NK-92 (cell line): ENCODE results near the gene PDE4D.
"Not testable (repeated sequence)": the region's sequence is repeated elsewhere in the genome, so short reads cannot be mapped to it uniquely, and the experiment has no call there.

ENCODE experiments used
- DNase-seq: peaks from one replicate; lab custom pipeline; 2025; ENCODE audit not compliant: unreplicated experiment; lab: John Stamatoyannopoulos, UW

Gene PDE4D

GRCh38 chr5:59587489-59588337 is 305.8 kb downstream of the PDE4D start:
- no peak for DNase-seq

- no peak for DNase-seq
These were observed 306.7 kb downstream of the PDE4D start for GRCh38 chr5:59586841-59587240.

- no peak for DNase-seq
These were observed 308.4 kb downstream of the PDE4D start for GRCh38 chr5:59584858-59585846.

- no peak for DNase-seq
These were observed 309.5 kb downstream of the PDE4D start for GRCh38 chr5:59583810-59584562.

- DNase-seq, result no peak
These were observed 310.2 kb downstream of the PDE4D start for GRCh38 chr5:59583151-59583809.

GRCh38 chr5:59582746-59583145 is 310.8 kb downstream of the PDE4D start:
- no peak for DNase-seq

GRCh38 chr5:59579824-59580167 is 313.7 kb downstream of the PDE4D start:
- DNase-seq, result no peak

GRCh38 chr5:59579101-59579823 is 314.3 kb downstream of the PDE4D start:
- no peak for DNase-seq

- DNase-seq, result no peak
These were observed 316.0 kb downstream of the PDE4D start for GRCh38 chr5:59577485-59577884.

- no peak for DNase-seq
These were observed 317.7 kb downstream of the PDE4D start for GRCh38 chr5:59575648-59576445.

GRCh38 chr5:59573509-59573908 is 320.0 kb downstream of the PDE4D start:
- not testable (repeated sequence) for DNase-seq

GRCh38 chr5:59571067-59571466 is 322.5 kb downstream of the PDE4D start:
- DNase-seq, result no peak

GRCh38 chr5:59569608-59570334 is 323.8 kb downstream of the PDE4D start:
- DNase-seq, result no peak

GRCh38 chr5:59569158-59569557 is 324.4 kb downstream of the PDE4D start:
- no peak for DNase-seq

- no peak for DNase-seq
These were observed 325.4 kb downstream of the PDE4D start for GRCh38 chr5:59568161-59568560.

- DNase-seq, result no peak
These were observed 328.0 kb downstream of the PDE4D start for GRCh38 chr5:59565551-59565950.

- no peak for DNase-seq
These were observed 328.6 kb downstream of the PDE4D start for GRCh38 chr5:59564895-59565294.

- DNase-seq, result no peak
These were observed 330.7 kb downstream of the PDE4D start for GRCh38 chr5:59562756-59563389.
